HCT116 (cell line): ENCODE data around the gene SLC25A20. TPM values are rescaled to one million over a fixed set of nuclear protein-coding genes. Genes with fewer than 3 reads are reported as not detected.

Experiments used
- ATAC-seq: fragments of 200-7000 bp; cut with Tn5 transposase; 2 replicates; pipeline ENCODE4 v1.9.1; 2020; ENCODE audit warnings: mild to moderate bottlenecking, moderate library complexity
- BruUV-seq: library from RNA; stranded (reverse); fragments of 400-500 nt; replicated peaks from 2 replicates; lab custom pipeline; 2021; lab: Mats Ljungman, UMichigan
- CTCF ChIA-PET: fragments of 300-600 bp; sonication (Branson Sonifier 250); formaldehyde crosslinking; loops from one replicate; lab custom pipeline; 2021; ENCODE audit warnings: antibody characterized with exemption; lab: Charles Lee
- POLR2A ChIA-PET: fragments of 300-600, 350-600 bp; sonication (Branson Sonifier 250); formaldehyde crosslinking; loops from one replicate; lab custom pipeline; 2021; ENCODE audit warnings: antibody characterized with exemption; lab: Charles Lee
- RAD21 ChIA-PET, 2 experiments: fragments of 300-600 bp; sonication (Branson Sonifier 250); formaldehyde crosslinking; loops; one replicate each; lab custom pipeline; 2023; ENCODE audit warnings: low total read pairs in 2 of 2; ENCODE audit not compliant: uncharacterized antibody in 2 of 2, unreplicated experiment in 2 of 2, low non-redundant PET in 1 of 2; lab: Charles Lee
- DNase-seq: peaks from one replicate; pipeline ENCODE4 v3.0.0-alpha.2; 2010; ENCODE audit warnings: low read depth, low spot score
- H2AFZ ChIP-seq: fragments of 200-600 bp; shearing (Covaris generic), sonication (generic); 2 replicates; pipeline ENCODE4 v1.6.1; 2017; ENCODE audit warnings: low read depth, mixed run types, mixed read lengths, antibody characterized with exemption, low read length; ENCODE audit not compliant: poor library complexity, severe bottlenecking
- H3K27ac ChIP-seq: 2 replicates; pipeline ENCODE4 v1.5.1; 2012; ENCODE audit warnings: low read depth, low read length
- H3K27me3 ChIP-seq: fragments of 200-600 bp; sonication (generic); 2 replicates; pipeline ENCODE4 v1.6.1; 2016; ENCODE audit warnings: mixed run types, low read length, mixed read lengths; ENCODE audit not compliant: insufficient read depth
- H3K36me3 ChIP-seq, 2 experiments: fragments of 200-500 bp in 1 of 2; fragments of 200-600 bp in 1 of 2; sonication (Bioruptor generic) in 1 of 2; sonication (generic) in 1 of 2; 2 replicates each; pipeline versions ENCODE4 v1.5.1 to v1.6.1; 2014 to 2016; ENCODE audit warnings: low read length in 2 of 2, inconsistent platforms in 1 of 2, mixed read lengths in 1 of 2, mixed run types in 1 of 2; ENCODE audit not compliant: insufficient read depth in 2 of 2, control insufficient read depth in 1 of 2
- H3K4me1 ChIP-seq, 2 experiments: fragments of 200-600 bp in 1 of 2; sonication (generic) in 1 of 2; 2 replicates each; pipeline versions ENCODE4 v1.5.1 to v1.6.1; 2012 to 2017; ENCODE audit warnings: low read length in 2 of 2, inconsistent platforms in 1 of 2, mild to moderate bottlenecking in 1 of 2, mixed read lengths in 1 of 2, mixed run types in 1 of 2, moderate library complexity in 1 of 2; ENCODE audit not compliant: insufficient read depth in 2 of 2, control insufficient read depth in 1 of 2
- H3K4me2 ChIP-seq: fragments of 200-600 bp; sonication (generic); 2 replicates; pipeline ENCODE4 v1.6.1; 2017; ENCODE audit warnings: mixed run types, low read length, mixed read lengths
- H3K4me3 ChIP-seq, 2 experiments: fragments of 200-600 bp in 1 of 2; sonication (generic) in 1 of 2; replicated peaks in 1 of 2; 2 replicates each; pipeline ENCODE4 v1.5.1; 2011 to 2016; ENCODE audit warnings: low read length in 2 of 2, control low read depth in 1 of 2, low read depth in 1 of 2, mild to moderate bottlenecking in 1 of 2, mixed read lengths in 1 of 2, mixed run types in 1 of 2
- H3K79me2 ChIP-seq: fragments of 200-600 bp; sonication (generic); 2 replicates; pipeline ENCODE4 v1.6.1; 2017; ENCODE audit warnings: mild to moderate bottlenecking, mixed run types, low read length, moderate library complexity, mixed read lengths; ENCODE audit not compliant: insufficient read depth
- H3K9ac ChIP-seq: fragments of 200-600 bp; sonication (generic); 2 replicates; pipeline ENCODE4 v1.6.1; 2016; ENCODE audit warnings: low read length, mixed read lengths
- H3K9me2 ChIP-seq: fragments of 200-600 bp; sonication (generic), shearing (Covaris generic); 2 replicates; pipeline ENCODE4 v1.6.1; 2017; ENCODE audit warnings: mixed run types, mild to moderate bottlenecking, moderate library complexity; ENCODE audit not compliant: insufficient read depth
- H3K9me3 ChIP-seq, 2 experiments: fragments of 200-500 bp in 1 of 2; fragments of 200-600 bp in 1 of 2; sonication (Bioruptor generic) in 1 of 2; sonication (generic) in 1 of 2; 2 replicates each; pipeline ENCODE4 v1.6.1; 2014 to 2017; ENCODE audit warnings: low read length in 2 of 2, mixed read lengths in 2 of 2, inconsistent platforms in 1 of 2, low read depth in 1 of 2, mild to moderate bottlenecking in 1 of 2, mixed run types in 1 of 2, moderate library complexity in 1 of 2; ENCODE audit not compliant: control insufficient read depth in 1 of 2, insufficient read depth in 1 of 2
- H4K20me1 ChIP-seq: fragments of 200-600 bp; sonication (generic), shearing (Covaris generic); 2 replicates; pipeline ENCODE4 v1.6.1; 2017; ENCODE audit warnings: mixed run types, mild to moderate bottlenecking, moderate library complexity; ENCODE audit not compliant: insufficient read depth
- ATF3 ChIP-seq: IDR thresholded peaks from 2 replicates; pipeline ENCODE4 v1.6.1; 2012
- CEBPB ChIP-seq: IDR thresholded peaks from 2 replicates; pipeline ENCODE4 v1.6.1; 2012; ENCODE audit warnings: low read depth
- CTCF ChIP-seq, 3 experiments: fragments of 200-600 bp in 1 of 3; sonication (generic) in 1 of 3; IDR thresholded peaks in 2 of 3; conservative IDR thresholded peaks in 1 of 3; 2 replicates each; pipeline ENCODE4 v1.5.1; 2012 to 2017; ENCODE audit warnings: low read depth in 2 of 3, low read length in 2 of 3, antibody characterized with exemption in 1 of 3, borderline replicate concordance in 1 of 3, control low read depth in 1 of 3, mild to moderate bottlenecking in 1 of 3, mixed read lengths in 1 of 3, mixed run types in 1 of 3, moderate library complexity in 1 of 3; ENCODE audit not compliant: insufficient read depth in 1 of 3
- EGR1 ChIP-seq: IDR thresholded peaks from 2 replicates; pipeline ENCODE4 v1.6.1; 2012; ENCODE audit warnings: low read depth
- ELF1 ChIP-seq: IDR thresholded peaks from 2 replicates; pipeline ENCODE4 v1.6.1; 2012; ENCODE audit warnings: low read depth, borderline replicate concordance
- EZH2 ChIP-seq: fragments of 200-600 bp; sonication (generic); IDR thresholded peaks from 2 replicates; pipeline ENCODE4 v1.6.1; 2017; ENCODE audit warnings: antibody characterized with exemption, mixed run types
- EZH2phosphoT487 ChIP-seq: fragments of 200-600 bp; IDR thresholded peaks from 2 replicates; pipeline ENCODE4 v1.6.1; 2018; ENCODE audit warnings: antibody characterized with exemption, borderline replicate concordance
- JUND ChIP-seq: IDR thresholded peaks from 2 replicates; pipeline ENCODE4 v1.6.1; 2012
- MAX ChIP-seq: IDR thresholded peaks from 2 replicates; pipeline ENCODE4 v1.6.1; 2012
- POLR2A ChIP-seq: IDR thresholded peaks from 2 replicates; pipeline ENCODE4 v1.7.0; 2011; ENCODE audit warnings: borderline replicate concordance; ENCODE audit not compliant: insufficient read depth, insufficient read length; ENCODE audit errors: extremely low read depth
- SRF ChIP-seq: IDR thresholded peaks from 2 replicates; pipeline ENCODE4 v1.6.1; 2012; ENCODE audit warnings: low read depth
- ZFX ChIP-seq: fragments of 450-650 bp; IDR thresholded peaks from 2 replicates; pipeline ENCODE4 v1.6.1; 2017
- intact Hi-C: fragments of 100-400 bp; cut with micrococcal nuclease; formaldehyde crosslinking; loops from 2 replicates; pipeline ENCODE4 v1.10.0; 2022
- total RNA-seq: library from RNA; stranded (reverse); gene quantifications from one replicate; pipeline ENCODE4 v1.2.1, GENCODE V29; 2021; ENCODE audit not compliant: unreplicated experiment

Gene SLC25A20
- total RNA-seq, 1 experiment from 2014 or later = 8.7 TPM

GRCh38 chr3:48928679-48929078 is 30.0 kb upstream of the SLC25A20 start:
- intact Hi-C loops = no loop called here
- ChIA-PET RAD21 (no interaction called here), POLR2A (no interaction called here), CTCF (no interaction called here)
- DNase-seq (no peak), ATAC-seq (no peak)
- Histone ChIP-seq H3K9me3 (no peaks in the 10 kb centered on the region), H3K9me2 (no peaks in the 10 kb centered on the region), H3K9ac (no peak overlapping the region), H3K4me2 (no peak overlapping the region), H3K36me3 (peaks cover 23 to 41% of the 10 kb centered on the region in 2 experiments), H3K4me1 (peaks cover 15 to 25% of the 10 kb centered on the region in 2 experiments), H4K20me1 (peaks cover 20% of the 10 kb centered on the region; the same call in 1 of the 2 replicates), H3K79me2 (peaks cover 98% of the 10 kb centered on the region), H3K4me3 (no peak overlapping the region), H3K27ac (no peak overlapping the region), H2AFZ (no peak overlapping the region), H3K27me3 (no peaks in the 10 kb centered on the region)
- BruUV-seq = no TSS peak
- TF ChIP-seq EZH2 (no peak), ELF1 (no peak), ATF3 (no peak), MAX (no peak), JUND (no peak), SRF (no peak), EGR1 (no peak), CEBPB (no peak), POLR2A (no peak)

GRCh38 chr3:48927928-48928327 is 29.2 kb upstream of the SLC25A20 start:
- Histone ChIP-seq H3K9me3 (no peaks in the 10 kb centered on the region), H3K27me3 (no peaks in the 10 kb centered on the region), H3K4me2 (no peak overlapping the region), H3K9me2 (no peaks in the 10 kb centered on the region), H3K27ac (no peak overlapping the region), H4K20me1 (peaks cover 20% of the 10 kb centered on the region; the same call in 1 of the 2 replicates), H3K4me1 (peaks cover 15 to 25% of the 10 kb centered on the region in 2 experiments), H3K36me3 (peaks cover 27 to 39% of the 10 kb centered on the region in 2 experiments), H3K79me2 (peaks cover 98% of the 10 kb centered on the region), H3K9ac (no peak overlapping the region), H2AFZ (no peak overlapping the region), H3K4me3 (no peak overlapping the region)
- ATAC-seq = no peak
- BruUV-seq = no TSS peak
- ChIA-PET RAD21 (no interaction called here), POLR2A (no interaction called here), CTCF (no interaction called here)
- no peak for DNase-seq
- intact Hi-C loops = no loop called here
- TF ChIP-seq ZFX (no peak), SRF (no peak), EZH2phosphoT487 (no peak), CEBPB (no peak), CTCF (IDR thresholded peaks at IDR 0.05 in 2 of 3, conservative IDR thresholded peaks at IDR 0.05 in 1 of 3; ENCODE audit: borderline replicate concordance in 1 of 3, insufficient read depth in 1 of 3, low read depth in 2 of 3, low read length in 2 of 3) (no peak), MAX (no peak), ELF1 (no peak), EGR1 (no peak)
